Mucosa of descending colon (tissue), 3 donors: ENCODE data around the gene EPS8. TPM values are rescaled to one million over a fixed set of nuclear protein-coding genes. Genes with fewer than 3 reads are reported as not detected.

ENCODE experiments used
- ATAC-seq: fragments of 200-7000 bp; cut with Tn5 transposase; one replicate; pipeline ENCODE4 v1.9.1; 2020; ENCODE audit warnings: mild to moderate bottlenecking, moderate library complexity
- DNase-seq, 3 donors: peaks; one replicate each; pipeline ENCODE4 v3.0.0-alpha.2; 2020
- H3K36me3 ChIP-seq: fragments of 200-600 bp; one replicate; pipeline ENCODE4 v1.8.0; 2021; ENCODE audit warnings: low read depth, mild to moderate bottlenecking
- H3K4me1 ChIP-seq: fragments of 200-600 bp; one replicate; pipeline ENCODE4 v1.8.0; 2021; ENCODE audit warnings: low read depth, mild to moderate bottlenecking
- H3K4me3 ChIP-seq: fragments of 200-600 bp; one replicate; pipeline ENCODE4 v1.8.0; 2021; ENCODE audit warnings: mild to moderate bottlenecking
- H3K9me3 ChIP-seq: fragments of 200-600 bp; one replicate; pipeline ENCODE4 v1.8.0; 2021; ENCODE audit warnings: mild to moderate bottlenecking
- intact Hi-C, 2 donors: fragments of 100-400 bp; cut with DNase I in 1 of 2; cut with micrococcal nuclease in 1 of 2; formaldehyde crosslinking; loops; one replicate each; pipeline versions ENCODE4 v1.11.0 to v1.11.1; 2022; cut with DNase I, micrococcal nuclease
- total RNA-seq, 3 donors: library from RNA; stranded (reverse); fragmentation: NEBNext Ultra II Directional in 2 of 3; extraction: Animal tissue kit (Norgen Biotek cat#: 25700) in 2 of 3; gene quantifications; one replicate each; pipeline versions ENCODE4 v1.2.1 to v1.2.4, GENCODE V29; 2021 to 2023
- TF ChIP-seq, protein P1 (sequence below): fragments of 200-600 bp; IDR thresholded peaks from one replicate; pipeline ENCODE4 v1.8.0; 2022; ENCODE audit warnings: antibody characterized with exemption, mild to moderate bottlenecking
- donor health status: DM: no; HTN: no; CAD: no; lungs with moderate emphysema.
- donor health status: DM: no; HTN: no; CAD: no.
- donor health status: DM: no; HTN: yes; CAD: no.

EPS8 gene
- total RNA-seq, 3 donors from 2014 or later = 100 to 204 (median 135) TPM

- H3K9me3 ChIP-seq = no peaks in the 10 kb centered on the region
- intact Hi-C loops = no loop called here
- TF ChIP-seq, protein P1, sequence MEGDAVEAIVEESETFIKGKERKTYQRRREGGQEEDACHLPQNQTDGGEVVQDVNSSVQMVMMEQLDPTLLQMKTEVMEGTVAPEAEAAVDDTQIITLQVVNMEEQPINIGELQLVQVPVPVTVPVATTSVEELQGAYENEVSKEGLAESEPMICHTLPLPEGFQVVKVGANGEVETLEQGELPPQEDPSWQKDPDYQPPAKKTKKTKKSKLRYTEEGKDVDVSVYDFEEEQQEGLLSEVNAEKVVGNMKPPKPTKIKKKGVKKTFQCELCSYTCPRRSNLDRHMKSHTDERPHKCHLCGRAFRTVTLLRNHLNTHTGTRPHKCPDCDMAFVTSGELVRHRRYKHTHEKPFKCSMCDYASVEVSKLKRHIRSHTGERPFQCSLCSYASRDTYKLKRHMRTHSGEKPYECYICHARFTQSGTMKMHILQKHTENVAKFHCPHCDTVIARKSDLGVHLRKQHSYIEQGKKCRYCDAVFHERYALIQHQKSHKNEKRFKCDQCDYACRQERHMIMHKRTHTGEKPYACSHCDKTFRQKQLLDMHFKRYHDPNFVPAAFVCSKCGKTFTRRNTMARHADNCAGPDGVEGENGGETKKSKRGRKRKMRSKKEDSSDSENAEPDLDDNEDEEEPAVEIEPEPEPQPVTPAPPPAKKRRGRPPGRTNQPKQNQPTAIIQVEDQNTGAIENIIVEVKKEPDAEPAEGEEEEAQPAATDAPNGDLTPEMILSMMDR = no peak
- ATAC-seq = peak; percentile 43
- no peak overlapping the region for H3K4me3 ChIP-seq
- no peaks in the 10 kb centered on the region for H3K4me1 ChIP-seq
- H3K36me3 ChIP-seq = no peaks in the 10 kb centered on the region
- DNase-seq = no peak
These were observed 152.9 kb downstream of the EPS8 start for GRCh38 chr12:15636060-15636890.

GRCh38 chr12:15634010-15634683 is 155.0 kb downstream of the EPS8 start:
- TF ChIP-seq, protein P1 = no peak
- intact Hi-C loops = no loop called here

GRCh38 chr12:15633201-15633600 is 156.0 kb downstream of the EPS8 start:
- TF ChIP-seq, protein P1 = no peak
- intact Hi-C loops = no loop called here
- ATAC-seq = no peak

More at GRCh38 chr12:15634010-15634683, 155.0 kb downstream of the EPS8 start:
- peaks cover 7% of the 10 kb centered on the region for H3K4me1 ChIP-seq
- H3K36me3 ChIP-seq = no peaks in the 10 kb centered on the region
- DNase-seq = no peak
- ATAC-seq = no peak
- H3K9me3 ChIP-seq = no peaks in the 10 kb centered on the region
- no peak overlapping the region for H3K4me3 ChIP-seq

DNA sequence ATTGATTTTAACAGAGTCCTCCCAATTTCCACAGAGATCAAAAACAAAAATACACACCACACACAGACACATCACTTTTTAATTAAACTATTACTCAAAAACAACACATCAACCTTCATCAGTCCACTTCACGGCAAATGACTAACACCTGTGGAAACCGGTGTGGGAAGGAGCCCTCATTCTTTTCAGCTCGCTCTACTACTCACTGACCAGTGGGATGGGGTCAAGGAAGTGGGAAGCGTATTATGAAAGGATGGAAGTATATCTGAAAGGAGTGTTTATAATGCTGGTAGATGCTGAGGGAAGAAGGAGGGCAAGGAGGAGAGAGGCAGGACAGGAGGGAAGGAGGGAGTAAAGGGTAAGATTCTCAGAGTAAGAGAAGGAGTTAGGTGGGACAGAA is 156.5 kb downstream of the EPS8 start:
- peaks cover 7% of the 10 kb centered on the region for H3K4me1 ChIP-seq
- no peaks in the 10 kb centered on the region for H3K9me3 ChIP-seq
- ATAC-seq (no peak), DNase-seq (no peak)
- H3K4me3 ChIP-seq = no peak overlapping the region
- no peaks in the 10 kb centered on the region for H3K36me3 ChIP-seq
- intact Hi-C loops = no loop called here
- TF ChIP-seq, protein P1 = no peak

More at GRCh38 chr12:15633201-15633600, 156.0 kb downstream of the EPS8 start:
- no peak for DNase-seq
- Histone ChIP-seq H3K36me3 (no peaks in the 10 kb centered on the region), H3K4me3 (no peak overlapping the region), H3K9me3 (no peaks in the 10 kb centered on the region), H3K4me1 (peaks cover 7% of the 10 kb centered on the region)

DNA sequence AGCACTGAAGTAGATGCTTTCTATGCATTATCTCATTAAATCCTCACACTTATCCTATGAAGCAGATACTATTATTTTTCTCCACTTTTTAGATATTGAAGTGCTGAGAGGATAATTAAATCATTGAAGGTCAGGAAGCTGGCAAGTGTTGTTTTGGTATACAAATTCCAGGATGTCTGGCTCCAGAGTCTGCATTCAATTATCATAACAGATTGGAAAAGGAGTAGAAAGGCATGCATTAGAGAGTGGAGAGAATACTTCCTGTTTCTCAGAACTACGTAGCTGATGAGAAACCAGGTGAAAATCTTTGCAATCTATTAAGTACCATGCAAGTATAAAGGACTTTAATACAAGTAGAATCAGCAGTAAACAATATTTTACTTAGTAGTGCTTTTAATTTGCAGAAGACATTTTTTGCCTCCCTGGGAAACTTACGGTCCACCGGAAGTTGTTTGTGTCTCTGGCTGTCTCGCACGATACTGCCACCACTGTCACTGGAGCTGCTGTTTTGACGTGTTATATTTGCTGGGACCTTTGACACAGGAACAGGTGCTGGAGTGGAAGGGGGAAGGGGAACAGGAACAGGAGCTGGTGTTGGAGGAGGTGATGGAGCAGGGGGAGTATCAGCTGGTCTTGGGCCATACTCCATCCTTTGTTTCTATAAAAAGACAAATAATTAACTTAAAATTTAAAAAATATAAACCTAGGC is 158.0 kb downstream of the EPS8 start:
- Histone ChIP-seq H3K4me1 (peaks cover 7% of the 10 kb centered on the region), H3K9me3 (no peaks in the 10 kb centered on the region), H3K36me3 (no peaks in the 10 kb centered on the region), H3K4me3 (no peak overlapping the region)
- TF ChIP-seq, protein P1 = no peak
- peak; percentile 27 for ATAC-seq
- peak in 1 of 3 donors; percentile 10 for DNase-seq
- intact Hi-C loops = no loop called here
